A172 (cell line): ENCODE measurements around the gene CYP19A1. TPM values are rescaled to one million over a fixed set of nuclear protein-coding genes. Genes with fewer than 3 reads are reported as not detected.
A peak's percentile ranks its signal among the peaks of the same experiment; 100 is the strongest.
"Not testable (repeated sequence)": the region's sequence is repeated elsewhere in the genome, so short reads cannot be mapped to it uniquely, and the experiment has no call there.

ENCODE experiments used
- DNase-seq: peaks from one replicate; pipeline ENCODE4 v3.0.0-alpha.2; 2015; ENCODE audit warnings: low spot score
- total RNA-seq: library from RNA; depleted of rRNA; stranded (reverse); fragments of >200 nt; shearing (Covaris generic); gene quantifications from 2 replicates; pipeline ENCODE4 v1.2.3, GENCODE V29; 2014

Gene CYP19A1
- total RNA-seq, 1 experiment from 2014 or later, result not detected

GRCh38 chr15:51261113-51261512, 77.3 kb downstream of the CYP19A1 start:
- DNase-seq, result not testable (repeated sequence)

DNA sequence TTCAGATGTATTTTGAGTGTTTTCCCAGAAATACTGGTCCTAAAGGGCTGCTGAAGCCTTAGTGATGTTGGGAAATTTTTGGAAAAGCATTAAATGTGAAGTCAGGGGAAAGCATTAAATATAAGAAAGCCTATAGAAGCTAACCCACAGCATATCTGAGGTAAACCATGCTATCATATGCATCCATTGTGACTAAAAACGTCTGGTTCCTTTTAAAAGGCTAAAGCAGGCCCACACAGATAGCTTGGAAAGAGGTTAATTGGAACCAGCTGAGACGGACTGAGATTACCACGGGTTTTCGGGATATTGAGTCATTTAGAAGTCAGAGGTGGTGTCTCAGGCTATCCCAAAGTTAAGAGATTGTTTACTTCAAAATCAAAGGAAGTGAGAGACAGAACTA, 78.2 kb downstream of the CYP19A1 start:
- no peak for DNase-seq

- no peak for DNase-seq
These were observed 82.9 kb downstream of the CYP19A1 start for GRCh38 chr15:51255533-51255932.

- no peak for DNase-seq
These were observed 85.0 kb downstream of the CYP19A1 start for GRCh38 chr15:51253366-51253765.

GRCh38 chr15:51252671-51253070, 85.7 kb downstream of the CYP19A1 start:
- no peak for DNase-seq

DNA sequence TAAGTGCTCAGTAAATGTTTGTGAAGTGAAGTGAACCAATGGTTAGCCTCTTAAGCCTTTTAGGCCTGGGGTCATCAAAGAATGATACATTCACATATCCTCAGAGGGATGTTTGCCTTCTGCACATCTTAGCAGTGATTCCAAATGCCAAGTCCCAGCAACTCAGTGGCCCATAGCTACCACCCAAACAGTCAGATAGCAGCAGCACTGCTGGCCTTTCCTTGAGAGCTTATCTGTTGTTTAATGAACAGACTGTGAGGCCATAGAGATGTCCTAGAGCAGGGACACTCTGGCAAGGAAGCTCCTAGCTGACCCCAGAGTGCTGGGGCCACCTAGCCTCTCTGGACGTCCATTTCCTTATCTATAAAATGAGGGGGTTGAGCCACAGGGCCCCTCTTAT, 86.8 kb downstream of the CYP19A1 start:
- no peak for DNase-seq

- DNase-seq, result no peak
These were observed 88.0 kb downstream of the CYP19A1 start for GRCh38 chr15:51250217-51251011.

GRCh38 chr15:51245628-51246027, 92.8 kb downstream of the CYP19A1 start:
- no peak for DNase-seq

DNA sequence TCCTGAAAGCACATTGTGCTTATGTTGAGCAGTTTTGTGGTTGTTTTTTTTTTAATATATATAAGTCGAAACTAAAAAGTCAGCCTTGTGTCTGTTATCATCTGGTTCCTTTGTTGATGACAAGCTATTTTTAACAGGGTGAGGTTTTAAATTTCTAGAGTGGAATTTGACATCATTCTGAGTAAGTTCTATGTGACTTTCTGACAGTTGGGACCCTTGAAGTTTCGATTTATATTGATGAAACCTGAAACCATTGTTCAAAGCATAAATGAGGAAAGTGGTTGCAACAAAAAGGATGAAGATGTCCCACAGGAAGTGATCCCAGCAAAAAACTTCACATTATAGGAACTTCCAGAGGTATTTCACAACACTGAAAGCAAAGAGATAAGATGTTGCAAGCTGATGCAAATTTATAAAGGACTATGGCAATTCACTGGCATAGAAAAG, 94.0 kb downstream of the CYP19A1 start:
- DNase-seq, result no peak

- DNase-seq, result peak; percentile 32
These were observed 94.6 kb downstream of the CYP19A1 start for GRCh38 chr15:51243774-51244173.

- DNase-seq, result no peak
These were observed 98.3 kb downstream of the CYP19A1 start for GRCh38 chr15:51240066-51240465.

DNA sequence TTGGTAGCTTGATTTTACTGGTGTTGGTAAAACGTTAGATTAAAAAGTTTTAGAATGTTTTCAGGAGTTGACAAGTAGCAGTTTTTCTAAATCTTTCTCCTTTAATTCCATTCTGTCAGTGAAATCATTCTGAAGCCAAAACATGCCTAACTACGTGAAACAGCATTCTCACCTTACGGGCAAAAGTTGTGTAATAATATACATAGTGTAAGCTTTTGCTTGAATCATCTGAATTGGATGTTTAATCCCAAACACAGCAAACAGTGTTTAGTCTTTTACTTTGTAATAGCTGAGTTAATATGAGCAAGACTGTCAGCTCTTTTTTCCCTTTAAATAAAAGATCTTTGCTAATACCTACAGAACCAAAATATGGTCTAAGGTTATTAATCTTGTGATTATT, 100.6 kb downstream of the CYP19A1 start:
- DNase-seq, result no peak

- no peak for DNase-seq
These were observed 104.0 kb downstream of the CYP19A1 start for GRCh38 chr15:51234176-51234927.

DNA sequence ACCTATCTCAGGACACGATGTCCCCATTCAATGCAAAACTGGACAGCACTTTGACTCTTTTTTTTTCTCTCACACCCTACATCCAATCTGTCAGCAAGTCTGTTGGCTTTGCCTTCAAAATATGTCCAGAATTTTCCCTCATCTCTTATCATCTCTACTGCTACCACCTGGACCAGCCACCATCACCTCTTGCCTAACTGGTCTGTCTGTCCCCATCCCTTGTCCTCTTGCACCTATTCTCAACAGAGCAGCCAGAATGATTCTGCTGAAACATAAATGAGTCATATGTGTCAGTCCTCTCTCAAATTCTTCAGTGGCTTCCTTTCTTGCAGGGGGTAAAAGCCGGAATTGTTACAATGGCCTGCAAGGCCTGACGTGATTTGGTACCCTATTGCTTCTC, 105.8 kb downstream of the CYP19A1 start:
- DNase-seq, result no peak

DNA sequence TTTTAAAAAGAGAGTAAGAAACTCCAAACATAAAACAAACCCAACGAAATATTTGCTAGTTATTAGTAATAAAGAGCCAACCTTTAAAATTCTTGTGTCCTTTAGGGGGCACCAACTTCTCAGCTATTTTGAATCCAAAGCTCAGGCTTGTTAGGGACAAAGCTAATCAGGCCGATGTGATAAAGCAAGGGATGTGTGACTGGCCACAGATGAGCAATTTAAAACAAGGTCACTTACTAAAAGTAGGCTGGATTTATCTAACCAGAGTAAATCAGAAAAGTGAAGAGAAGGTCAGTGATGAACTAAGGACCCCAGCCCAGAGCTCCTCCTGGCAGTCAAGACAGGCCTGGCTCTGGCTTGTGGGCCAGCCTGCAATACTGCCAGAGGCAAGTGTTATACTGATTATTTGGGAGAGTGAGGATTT, 108.5 kb downstream of the CYP19A1 start:
- DNase-seq, result peak; percentile 19

DNA sequence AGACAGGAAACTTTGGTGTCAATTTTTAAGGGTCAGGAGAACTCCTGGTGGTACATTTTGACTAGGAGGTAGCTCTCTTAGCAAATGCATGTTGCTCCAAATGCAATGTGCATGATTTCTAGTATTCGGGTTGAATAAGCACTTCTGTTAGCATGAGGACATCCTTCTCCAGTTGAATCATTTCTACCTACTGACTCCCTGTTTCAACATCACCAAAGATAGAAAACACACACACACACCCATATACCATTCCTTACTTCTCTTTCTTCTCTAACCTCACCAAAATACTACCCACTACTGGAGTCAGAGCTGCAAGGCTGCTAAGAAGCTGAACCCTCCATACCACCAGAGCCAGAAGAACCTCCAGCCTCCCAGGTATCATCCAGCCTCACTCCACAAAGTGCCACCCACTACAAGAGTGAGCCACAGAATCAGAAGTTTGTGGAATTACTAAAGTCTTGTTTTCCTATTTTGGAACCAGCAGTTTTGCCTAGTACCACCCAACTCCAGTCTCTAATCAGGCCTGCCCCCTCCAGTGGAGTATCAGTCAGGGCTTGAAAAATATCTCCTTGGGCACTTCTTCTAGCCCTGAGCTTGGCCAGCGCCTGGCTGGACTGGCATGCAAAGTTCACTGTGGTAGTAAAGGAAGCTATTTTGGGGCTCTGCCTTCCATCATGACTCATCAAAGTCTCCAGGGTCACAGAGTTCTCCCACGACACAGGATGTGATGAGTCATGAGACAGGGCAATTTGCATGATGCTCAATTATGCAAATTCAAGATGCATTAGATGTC, 110.3 kb downstream of the CYP19A1 start:
- peak; percentile 85 for DNase-seq

- no peak for DNase-seq
These were observed 111.7 kb downstream of the CYP19A1 start for GRCh38 chr15:51226576-51227210.

DNA sequence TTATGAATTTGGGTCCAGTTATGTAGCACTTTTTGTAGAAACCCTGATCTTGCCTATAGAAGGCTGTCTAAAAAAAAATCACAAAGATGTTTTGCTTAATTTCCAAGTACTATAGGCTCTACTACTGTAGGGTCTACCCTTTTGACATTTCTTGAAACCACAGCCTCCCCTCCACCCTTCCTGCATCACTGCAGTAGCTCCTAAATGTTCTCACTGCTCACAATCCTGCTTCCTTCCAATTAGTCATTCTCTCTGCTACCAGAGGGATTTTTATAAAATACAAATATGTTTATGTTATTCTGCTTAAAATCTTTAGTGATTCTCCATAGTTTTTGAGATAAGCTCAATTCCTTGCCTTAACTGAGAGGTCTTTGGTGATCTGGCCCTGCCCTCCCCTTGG, 114.0 kb downstream of the CYP19A1 start:
- DNase-seq, result peak; percentile 5

DNA sequence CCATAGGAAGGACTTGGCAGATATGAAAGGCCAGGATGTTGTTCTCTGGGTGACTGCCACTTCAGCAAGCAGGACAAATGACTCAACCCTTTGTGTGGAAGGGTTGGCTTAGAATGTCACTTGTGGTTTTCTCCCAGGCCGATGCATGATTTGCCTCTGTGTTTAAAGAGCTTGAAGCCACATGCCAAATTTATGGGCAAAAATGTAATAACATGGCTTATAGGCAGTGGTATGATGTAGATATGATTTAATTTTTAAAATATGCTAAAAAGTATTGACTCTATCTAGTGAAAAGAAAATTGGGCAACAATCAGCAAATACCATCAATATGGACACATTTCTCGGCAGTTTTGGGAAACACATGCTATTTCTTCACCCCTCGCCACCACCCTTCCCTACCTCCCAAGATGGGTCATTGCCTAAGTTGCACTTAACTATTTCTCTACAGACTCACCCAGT, 114.6 kb downstream of the CYP19A1 start:
- DNase-seq, result peak; percentile 90

DNA sequence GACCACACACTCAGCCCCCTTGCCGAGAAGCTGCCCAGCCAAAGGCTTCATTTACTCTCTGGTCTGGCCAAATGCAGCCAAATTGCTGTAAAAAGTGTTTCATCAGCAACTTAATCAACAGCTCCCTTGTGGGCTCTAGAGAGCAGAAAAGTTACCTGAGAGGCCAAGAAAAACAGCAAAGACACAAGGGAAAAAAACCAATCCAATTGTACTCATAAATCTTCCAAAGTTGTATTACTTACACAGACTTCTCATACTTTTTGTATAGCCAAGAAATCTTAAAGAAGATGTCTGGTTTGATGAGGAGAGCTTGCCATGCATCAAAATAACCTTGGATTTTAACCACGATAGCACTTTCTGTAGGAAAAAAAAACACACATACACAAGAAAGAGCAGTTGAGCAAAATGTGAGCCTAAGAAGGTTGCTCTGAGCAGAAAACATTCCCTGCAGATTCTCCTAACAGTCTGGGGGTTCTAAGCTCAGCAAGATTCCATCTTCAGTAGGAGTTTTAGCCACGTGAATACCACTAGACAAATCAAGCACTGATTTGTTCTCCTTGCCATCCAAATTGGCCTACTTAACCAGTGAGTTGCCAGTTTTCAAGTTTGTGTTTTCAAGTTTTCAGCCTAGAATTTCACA, 120.0 kb downstream of the CYP19A1 start:
- no peak for DNase-seq

DNA sequence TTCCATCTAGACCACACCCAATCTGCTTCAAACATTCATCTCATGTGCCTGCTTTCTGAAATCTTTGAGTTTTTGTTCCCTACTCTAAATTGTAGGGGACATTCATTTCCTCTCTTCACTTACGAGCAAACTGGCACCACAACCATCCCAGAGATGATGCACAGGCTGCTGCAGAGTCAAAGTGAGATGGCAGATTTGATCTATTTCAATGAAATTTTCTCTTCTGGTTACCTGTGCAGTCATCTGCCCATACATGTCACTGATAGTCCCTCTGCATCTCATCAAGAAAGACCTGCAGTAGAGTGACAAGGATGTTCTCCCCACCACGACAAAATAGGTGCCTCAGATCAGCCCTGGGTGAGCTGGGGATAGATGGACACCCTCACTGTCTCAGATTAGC, 125.5 kb downstream of the CYP19A1 start:
- DNase-seq, result no peak
